ENCODE results near the gene TMEM89.

The TMEM89 gene

DNA sequence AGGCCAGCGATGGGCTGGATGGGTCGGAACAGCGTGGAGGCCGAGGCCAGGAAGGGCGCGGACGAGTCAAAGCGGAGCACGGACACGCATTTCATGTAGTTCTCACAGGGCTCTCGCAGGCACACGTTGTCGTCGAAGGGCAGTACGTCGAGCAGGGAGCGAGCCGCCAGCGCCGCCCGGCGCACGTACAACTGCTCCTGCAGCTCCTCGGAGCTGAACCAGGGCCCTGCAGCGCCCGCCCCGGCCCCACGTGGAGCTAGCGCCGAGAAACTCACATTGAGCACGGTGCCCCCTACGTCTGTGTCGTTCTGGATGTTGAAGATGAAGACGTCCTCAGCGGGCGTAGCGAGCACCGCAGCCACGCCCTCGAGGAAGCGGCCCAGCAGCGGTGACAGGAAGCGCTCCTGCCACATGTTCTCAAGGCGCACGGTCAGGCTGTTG lies 35.3 kb upstream of the TMEM89 start:
- no peak overlapping the region; the same call in 1 of the 2 replicates for H3K27ac ChIP-seq (ENCODE audit: extremely low read depth, low read depth, low read length)
- no peaks in the 10 kb centered on the region for H3K9me3 ChIP-seq (ENCODE audit: control insufficient read depth, insufficient read depth, low read depth, low read length)
- ChIA-PET CTCF (interaction anchor here (0.6 to 1.7 kb wide), 6 partner anchors 22 to 221 kb away, joined by 3 to 4 read pairs (median 3); partner anchors contain the start of genes NCKIPSD and SLC26A6), POLR2A (no interaction called here)
- TF ChIP-seq, protein P1, sequence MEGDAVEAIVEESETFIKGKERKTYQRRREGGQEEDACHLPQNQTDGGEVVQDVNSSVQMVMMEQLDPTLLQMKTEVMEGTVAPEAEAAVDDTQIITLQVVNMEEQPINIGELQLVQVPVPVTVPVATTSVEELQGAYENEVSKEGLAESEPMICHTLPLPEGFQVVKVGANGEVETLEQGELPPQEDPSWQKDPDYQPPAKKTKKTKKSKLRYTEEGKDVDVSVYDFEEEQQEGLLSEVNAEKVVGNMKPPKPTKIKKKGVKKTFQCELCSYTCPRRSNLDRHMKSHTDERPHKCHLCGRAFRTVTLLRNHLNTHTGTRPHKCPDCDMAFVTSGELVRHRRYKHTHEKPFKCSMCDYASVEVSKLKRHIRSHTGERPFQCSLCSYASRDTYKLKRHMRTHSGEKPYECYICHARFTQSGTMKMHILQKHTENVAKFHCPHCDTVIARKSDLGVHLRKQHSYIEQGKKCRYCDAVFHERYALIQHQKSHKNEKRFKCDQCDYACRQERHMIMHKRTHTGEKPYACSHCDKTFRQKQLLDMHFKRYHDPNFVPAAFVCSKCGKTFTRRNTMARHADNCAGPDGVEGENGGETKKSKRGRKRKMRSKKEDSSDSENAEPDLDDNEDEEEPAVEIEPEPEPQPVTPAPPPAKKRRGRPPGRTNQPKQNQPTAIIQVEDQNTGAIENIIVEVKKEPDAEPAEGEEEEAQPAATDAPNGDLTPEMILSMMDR (tag by site-specific recombination; IDR thresholded peaks at IDR 0.05): no peak
- TF ChIP-seq ZNF548 (tag by site-specific recombination; IDR thresholded peaks at IDR 0.05): no peak
- TF ChIP-seq GLIS2 (tag by site-specific recombination; IDR thresholded peaks at IDR 0.05): no peak
- no peak for TF ChIP-seq ZNF292 (tag by site-specific recombination; IDR thresholded peaks at IDR 0.05; ENCODE audit: borderline replicate concordance, low read depth)
- TF ChIP-seq, protein P2, sequence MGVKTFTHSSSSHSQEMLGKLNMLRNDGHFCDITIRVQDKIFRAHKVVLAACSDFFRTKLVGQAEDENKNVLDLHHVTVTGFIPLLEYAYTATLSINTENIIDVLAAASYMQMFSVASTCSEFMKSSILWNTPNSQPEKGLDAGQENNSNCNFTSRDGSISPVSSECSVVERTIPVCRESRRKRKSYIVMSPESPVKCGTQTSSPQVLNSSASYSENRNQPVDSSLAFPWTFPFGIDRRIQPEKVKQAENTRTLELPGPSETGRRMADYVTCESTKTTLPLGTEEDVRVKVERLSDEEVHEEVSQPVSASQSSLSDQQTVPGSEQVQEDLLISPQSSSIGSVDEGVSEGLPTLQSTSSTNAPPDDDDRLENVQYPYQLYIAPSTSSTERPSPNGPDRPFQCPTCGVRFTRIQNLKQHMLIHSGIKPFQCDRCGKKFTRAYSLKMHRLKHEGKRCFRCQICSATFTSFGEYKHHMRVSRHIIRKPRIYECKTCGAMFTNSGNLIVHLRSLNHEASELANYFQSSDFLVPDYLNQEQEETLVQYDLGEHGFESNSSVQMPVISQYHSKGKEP (tag by site-specific recombination; IDR thresholded peaks at IDR 0.05): no peak
- no peak for TF ChIP-seq ZNF175 (tag by site-specific recombination; IDR thresholded peaks at IDR 0.05)
- TF ChIP-seq EGR2 (tag by site-specific recombination; IDR thresholded peaks at IDR 0.05; ENCODE audit: low read depth): no peak
- TF ChIP-seq, protein P3, sequence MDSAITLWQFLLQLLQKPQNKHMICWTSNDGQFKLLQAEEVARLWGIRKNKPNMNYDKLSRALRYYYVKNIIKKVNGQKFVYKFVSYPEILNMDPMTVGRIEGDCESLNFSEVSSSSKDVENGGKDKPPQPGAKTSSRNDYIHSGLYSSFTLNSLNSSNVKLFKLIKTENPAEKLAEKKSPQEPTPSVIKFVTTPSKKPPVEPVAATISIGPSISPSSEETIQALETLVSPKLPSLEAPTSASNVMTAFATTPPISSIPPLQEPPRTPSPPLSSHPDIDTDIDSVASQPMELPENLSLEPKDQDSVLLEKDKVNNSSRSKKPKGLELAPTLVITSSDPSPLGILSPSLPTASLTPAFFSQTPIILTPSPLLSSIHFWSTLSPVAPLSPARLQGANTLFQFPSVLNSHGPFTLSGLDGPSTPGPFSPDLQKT (IDR thresholded peaks at IDR 0.05; ENCODE audit: borderline replicate concordance, low read depth, low read length): no peak
- H3K36me3 ChIP-seq (ENCODE audit: control insufficient read depth in 2 of 2, insufficient read depth in 1 of 2, low read length in 2 of 2): no peaks in the 10 kb centered on the region
- H3K4me3 ChIP-seq (ENCODE audit: low read depth, low read length): no peak overlapping the region
- no peaks in the 10 kb centered on the region for H3K4me1 ChIP-seq (ENCODE audit: control insufficient read depth, insufficient read depth, low read length)

DNA sequence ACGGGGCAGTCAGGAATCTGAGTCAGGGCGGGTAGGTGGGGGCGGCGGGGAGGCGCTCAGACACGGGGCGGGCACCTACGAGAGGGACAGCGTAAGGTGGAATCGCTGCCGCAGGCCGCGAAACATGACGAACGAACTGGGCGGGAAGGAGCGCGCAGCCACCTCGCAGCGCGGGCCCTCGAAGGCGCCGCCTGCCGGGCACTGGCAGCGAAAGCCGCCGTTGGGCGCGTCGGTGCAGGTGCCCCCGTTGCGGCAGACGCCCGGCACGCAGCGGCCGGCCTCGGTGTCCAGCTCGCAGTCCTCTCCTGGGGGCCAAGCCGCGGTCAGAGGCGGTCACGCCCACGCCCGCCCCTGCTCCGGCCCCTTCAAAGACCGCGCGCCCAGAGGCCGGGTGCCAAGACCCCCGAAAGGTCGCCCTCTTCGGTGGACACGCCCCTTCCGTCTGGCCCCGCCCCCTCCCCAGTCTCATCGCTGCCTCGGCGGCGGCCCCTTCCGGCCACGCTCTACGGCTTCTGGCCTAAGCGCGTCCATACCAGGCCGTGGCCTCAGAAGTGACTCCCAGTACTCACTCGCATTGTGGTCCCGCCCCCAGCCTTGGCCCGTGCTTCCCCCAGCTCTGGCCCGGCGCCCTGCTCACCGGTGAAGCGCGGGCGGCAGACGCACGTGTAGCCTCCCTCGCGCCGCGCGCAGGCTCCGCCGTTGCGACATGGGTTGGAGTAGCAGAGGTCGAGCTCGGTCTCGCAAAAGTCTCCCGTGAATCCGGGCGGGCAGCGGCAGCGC lies 34.7 kb upstream of the TMEM89 start:
- H3K4me1 ChIP-seq (ENCODE audit: control insufficient read depth, insufficient read depth, low read length): no peaks in the 10 kb centered on the region
- no peaks in the 10 kb centered on the region for H3K36me3 ChIP-seq (ENCODE audit: control insufficient read depth in 2 of 2, insufficient read depth in 1 of 2, low read length in 2 of 2)
- ChIA-PET POLR2A (no interaction called here), CTCF (interaction anchor here (0.6 to 1.7 kb wide), 4 partner anchors 30 to 165 kb away, joined by 3 to 4 read pairs (median 4); partner anchors contain the start of gene NCKIPSD)
- H3K4me3 ChIP-seq (ENCODE audit: low read depth, low read length): peak overlapping the region; percentile 49
- TF ChIP-seq, protein P4, sequence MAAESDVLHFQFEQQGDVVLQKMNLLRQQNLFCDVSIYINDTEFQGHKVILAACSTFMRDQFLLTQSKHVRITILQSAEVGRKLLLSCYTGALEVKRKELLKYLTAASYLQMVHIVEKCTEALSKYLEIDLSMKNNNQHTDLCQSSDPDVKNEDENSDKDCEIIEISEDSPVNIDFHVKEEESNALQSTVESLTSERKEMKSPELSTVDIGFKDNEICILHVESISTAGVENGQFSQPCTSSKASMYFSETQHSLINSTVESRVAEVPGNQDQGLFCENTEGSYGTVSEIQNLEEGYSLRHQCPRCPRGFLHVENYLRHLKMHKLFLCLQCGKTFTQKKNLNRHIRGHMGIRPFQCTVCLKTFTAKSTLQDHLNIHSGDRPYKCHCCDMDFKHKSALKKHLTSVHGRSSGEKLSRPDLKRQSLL (tag by site-specific recombination; IDR thresholded peaks at IDR 0.05): no peak
- TF ChIP-seq ZNF174 (tag by site-specific recombination; IDR thresholded peaks at IDR 0.05): no peak
- TF ChIP-seq ZNF660 (tag by site-specific recombination; IDR thresholded peaks at IDR 0.05): no peak
- TF ChIP-seq ZNF548 (tag by site-specific recombination; IDR thresholded peaks at IDR 0.05): no peak
- TF ChIP-seq ZNF121 (tag by site-specific recombination; IDR thresholded peaks at IDR 0.05): no peak
- TF ChIP-seq ZNF311 (tag by site-specific recombination; IDR thresholded peaks at IDR 0.05; ENCODE audit: borderline replicate concordance): no peak
- no peak for TF ChIP-seq REPIN1 (tag by site-specific recombination; IDR thresholded peaks at IDR 0.05; ENCODE audit: low read depth)
- no peak overlapping the region; the same call in 1 of the 2 replicates for H3K27ac ChIP-seq (ENCODE audit: extremely low read depth, low read depth, low read length)
- H3K9me3 ChIP-seq (ENCODE audit: control insufficient read depth, insufficient read depth, low read depth, low read length): no peaks in the 10 kb centered on the region

DNA sequence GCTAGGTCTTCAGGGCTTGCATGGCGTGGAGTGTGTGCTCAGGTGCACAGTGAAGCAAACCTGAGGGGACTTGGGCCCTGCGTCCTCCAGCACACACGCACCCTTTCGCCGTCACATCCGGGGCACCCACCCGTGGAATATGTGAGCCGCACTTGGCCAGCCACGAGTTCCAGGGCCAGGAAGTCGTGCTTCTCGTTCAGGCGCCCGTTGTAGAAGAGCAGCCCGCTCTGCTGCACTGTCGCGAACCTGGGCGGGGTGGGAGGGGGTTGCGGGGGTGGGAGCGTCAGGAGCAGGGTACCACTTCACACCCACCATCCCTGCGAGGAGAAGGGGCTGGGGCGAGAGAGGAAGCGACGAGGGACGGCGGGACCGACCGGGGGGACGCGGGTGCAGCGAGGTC lies 34.0 kb upstream of the TMEM89 start:
- no peak overlapping the region for H3K27ac ChIP-seq (ENCODE audit: extremely low read depth, low read depth, low read length)
- CTCF ChIA-PET: interaction anchor here (1.4 kb wide), 1 partner anchor 97 kb away, joined by 4 read pairs; no protein-coding TSS in a partner anchor
- no peaks in the 10 kb centered on the region for H3K9me3 ChIP-seq (ENCODE audit: control insufficient read depth, insufficient read depth, low read depth, low read length)
- POLR2A ChIA-PET: no interaction called here
- H3K36me3 ChIP-seq (ENCODE audit: control insufficient read depth in 2 of 2, insufficient read depth in 1 of 2, low read length in 2 of 2): no peaks in the 10 kb centered on the region
- no peaks in the 10 kb centered on the region for H3K4me1 ChIP-seq (ENCODE audit: control insufficient read depth, insufficient read depth, low read length)
- H3K4me3 ChIP-seq (ENCODE audit: low read depth, low read length): no peak overlapping the region
- TF ChIP-seq ZNF792 (tag by site-specific recombination; IDR thresholded peaks at IDR 0.05) (no peak), ZNF837 (tag by site-specific recombination; IDR thresholded peaks at IDR 0.05) (no peak), ZFP3 (tag by site-specific recombination; IDR thresholded peaks at IDR 0.05; ENCODE audit: low read depth) (no peak), ZNF132 (tag by site-specific recombination; IDR thresholded peaks at IDR 0.05; ENCODE audit: borderline replicate concordance) (no peak), ZNF747 (tag by site-specific recombination; IDR thresholded peaks at IDR 0.05) (no peak), ZIC2 (tag by site-specific recombination; IDR thresholded peaks at IDR 0.05) (no peak), ZBTB21 (tag by site-specific recombination; IDR thresholded peaks at IDR 0.05) (no peak)
- TF ChIP-seq, protein P5, sequence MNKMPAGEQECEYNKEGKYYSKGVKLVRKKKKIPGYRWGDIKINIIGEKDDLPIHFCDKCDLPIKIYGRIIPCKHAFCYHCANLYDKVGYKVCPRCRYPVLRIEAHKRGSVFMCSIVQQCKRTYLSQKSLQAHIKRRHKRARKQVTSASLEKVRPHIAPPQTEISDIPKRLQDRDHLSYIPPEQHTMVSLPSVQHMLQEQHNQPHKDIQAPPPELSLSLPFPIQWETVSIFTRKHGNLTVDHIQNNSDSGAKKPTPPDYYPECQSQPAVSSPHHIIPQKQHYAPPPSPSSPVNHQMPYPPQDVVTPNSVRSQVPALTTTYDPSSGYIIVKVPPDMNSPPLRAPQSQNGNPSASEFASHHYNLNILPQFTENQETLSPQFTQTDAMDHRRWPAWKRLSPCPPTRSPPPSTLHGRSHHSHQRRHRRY (tag by site-specific recombination; IDR thresholded peaks at IDR 0.05): no peak

All from HEK293 (cell line).